GM19438 (cell line): ENCODE data around the gene ZBTB17.
"Not testable (repeated sequence)": the region's sequence is repeated elsewhere in the genome, so short reads cannot be mapped to it uniquely, and the experiment has no call there.

Experiments
- ATAC-seq: cut with Tn5 transposase; IDR thresholded peaks from one replicate; pipeline ENCODE4 v1.9.1; 2021; ENCODE audit warnings: low read depth; ENCODE audit not compliant: unreplicated experiment

The ZBTB17 gene

DNA sequence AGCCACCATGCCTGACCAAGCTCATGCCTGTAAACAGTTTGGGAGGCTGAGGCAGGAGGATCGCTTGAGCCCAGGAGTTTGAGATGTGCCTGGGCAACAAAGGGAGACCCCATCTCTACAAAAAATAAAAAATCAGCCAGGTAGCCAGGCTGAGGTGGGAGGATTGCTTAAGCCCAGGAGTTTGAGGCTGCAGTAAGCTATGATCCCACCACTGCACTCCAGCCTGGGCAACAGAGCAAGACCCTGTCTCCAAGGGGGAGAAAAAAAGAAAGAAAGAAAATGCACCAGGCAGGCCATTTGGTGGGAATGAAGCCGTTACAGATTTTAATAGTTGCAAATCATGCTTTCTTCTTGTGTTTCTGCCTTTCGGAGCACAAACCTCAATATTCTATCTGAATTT is 62.3 kb downstream of the ZBTB17 start:
- not testable (repeated sequence) for ATAC-seq

GRCh38 chr1:15911927-15912326 is 64.0 kb downstream of the ZBTB17 start:
- ATAC-seq = no peak

DNA sequence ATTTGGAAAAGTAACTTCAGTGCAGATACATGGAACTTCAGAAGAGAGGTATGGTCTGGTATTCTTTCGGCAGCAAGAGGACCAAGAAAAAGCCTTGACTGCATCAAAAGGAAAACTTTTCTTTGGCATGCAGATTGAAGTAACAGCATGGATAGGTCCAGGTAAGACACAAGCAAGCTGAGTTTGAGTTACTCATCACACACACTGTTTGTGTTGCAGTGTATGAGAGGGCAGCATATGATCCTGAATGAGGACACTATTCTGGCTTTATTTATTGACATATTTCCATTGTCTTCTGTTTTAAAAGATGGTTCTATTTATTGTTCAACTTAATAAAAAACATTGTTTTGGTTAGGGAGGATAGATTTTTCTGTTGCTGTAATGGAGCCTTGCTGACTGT is 64.8 kb downstream of the ZBTB17 start:
- ATAC-seq = no peak

- ATAC-seq = no peak
Measured at GRCh38 chr1:15908597-15908996, 67.3 kb downstream of the ZBTB17 start.

DNA sequence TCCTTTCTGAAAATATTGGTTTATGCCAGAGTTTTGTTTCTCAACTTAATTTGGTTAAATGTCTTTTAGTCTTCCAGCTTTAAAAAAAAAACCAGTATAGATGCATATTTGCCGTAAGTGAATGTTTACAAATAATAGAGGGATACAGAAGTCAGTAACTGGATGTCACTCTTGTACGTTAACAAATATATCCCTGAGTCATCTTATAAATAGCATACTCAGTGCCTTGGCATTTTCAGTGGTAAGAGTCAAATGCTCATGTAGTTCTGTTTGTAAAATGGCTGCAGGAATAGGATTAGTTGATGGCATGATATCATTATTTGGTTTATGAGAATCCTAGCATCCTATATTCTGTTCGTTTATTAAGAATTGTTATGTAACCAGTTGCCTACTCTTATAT is 73.0 kb downstream of the ZBTB17 start:
- no peak for ATAC-seq

DNA sequence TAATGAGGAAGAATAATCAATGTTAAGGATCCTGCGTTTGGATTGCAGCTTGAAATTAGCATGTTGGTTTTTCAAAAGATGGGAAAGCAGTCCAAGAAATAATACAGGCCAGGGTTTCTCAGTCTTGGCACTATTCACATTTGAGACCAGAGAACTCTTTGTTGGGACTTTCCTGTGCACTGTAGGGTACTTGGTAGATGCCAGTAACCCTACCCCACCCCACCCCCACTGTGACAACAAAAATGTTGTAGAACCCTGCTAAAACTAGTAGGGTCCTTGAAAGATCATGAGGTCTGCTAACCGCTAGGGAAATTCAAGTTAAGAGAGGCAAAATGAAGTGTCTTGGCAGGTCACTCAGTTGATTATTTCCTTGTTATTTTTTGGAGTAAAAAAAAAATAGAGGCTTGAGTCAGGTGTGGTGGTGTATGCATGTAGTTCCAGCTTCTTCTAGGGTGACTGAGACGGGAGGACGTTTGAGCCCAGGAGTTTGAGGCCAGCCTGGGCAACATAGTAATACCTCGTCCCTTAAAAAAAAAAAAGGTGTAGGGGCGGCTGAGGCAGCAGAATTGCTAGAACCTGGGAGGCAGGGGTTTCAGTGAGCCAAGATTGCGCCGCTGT is 75.1 kb downstream of the ZBTB17 start:
- ATAC-seq = no peak

DNA sequence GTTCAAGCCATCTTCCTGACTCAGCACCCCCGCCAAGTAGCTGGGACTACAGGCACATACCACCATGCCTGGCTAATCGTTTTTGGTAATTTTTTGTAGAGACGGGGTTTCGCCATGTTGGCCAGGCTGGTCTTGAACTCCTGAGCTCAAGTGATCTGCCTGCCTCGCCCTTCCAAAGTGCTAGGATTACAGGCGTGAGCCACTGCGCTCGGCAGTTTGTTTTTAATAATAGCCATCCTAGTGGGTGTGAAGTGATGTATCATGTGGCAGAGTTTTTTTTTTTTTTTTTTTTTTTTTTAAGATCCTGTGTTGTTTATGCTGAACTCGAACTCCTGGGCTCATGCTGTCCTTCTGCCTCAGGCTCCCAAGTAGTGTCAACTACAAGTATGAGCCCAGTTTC is 76.6 kb downstream of the ZBTB17 start:
- ATAC-seq = no peak

GRCh38 chr1:15896841-15897610 is 78.9 kb downstream of the ZBTB17 start:
- ATAC-seq = not testable (repeated sequence)

DNA sequence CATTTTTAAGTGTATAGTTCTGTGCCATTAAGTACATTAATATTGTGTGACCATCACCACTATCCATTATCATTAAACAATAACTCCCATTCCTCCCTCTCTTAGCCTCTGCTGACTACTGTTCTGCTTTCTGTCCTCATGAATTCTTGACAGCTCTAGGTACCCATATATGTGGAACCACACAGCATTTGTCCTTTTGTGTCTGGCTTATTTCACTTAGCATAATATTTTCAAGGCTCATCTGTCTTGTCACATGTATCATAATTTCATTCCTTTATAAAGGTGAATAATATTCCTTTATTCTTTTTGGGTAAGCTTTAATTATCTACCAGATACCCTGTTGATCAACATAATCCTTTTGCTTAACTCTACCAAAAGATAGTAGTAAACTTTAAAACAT is 80.7 kb downstream of the ZBTB17 start:
- no peak for ATAC-seq

DNA sequence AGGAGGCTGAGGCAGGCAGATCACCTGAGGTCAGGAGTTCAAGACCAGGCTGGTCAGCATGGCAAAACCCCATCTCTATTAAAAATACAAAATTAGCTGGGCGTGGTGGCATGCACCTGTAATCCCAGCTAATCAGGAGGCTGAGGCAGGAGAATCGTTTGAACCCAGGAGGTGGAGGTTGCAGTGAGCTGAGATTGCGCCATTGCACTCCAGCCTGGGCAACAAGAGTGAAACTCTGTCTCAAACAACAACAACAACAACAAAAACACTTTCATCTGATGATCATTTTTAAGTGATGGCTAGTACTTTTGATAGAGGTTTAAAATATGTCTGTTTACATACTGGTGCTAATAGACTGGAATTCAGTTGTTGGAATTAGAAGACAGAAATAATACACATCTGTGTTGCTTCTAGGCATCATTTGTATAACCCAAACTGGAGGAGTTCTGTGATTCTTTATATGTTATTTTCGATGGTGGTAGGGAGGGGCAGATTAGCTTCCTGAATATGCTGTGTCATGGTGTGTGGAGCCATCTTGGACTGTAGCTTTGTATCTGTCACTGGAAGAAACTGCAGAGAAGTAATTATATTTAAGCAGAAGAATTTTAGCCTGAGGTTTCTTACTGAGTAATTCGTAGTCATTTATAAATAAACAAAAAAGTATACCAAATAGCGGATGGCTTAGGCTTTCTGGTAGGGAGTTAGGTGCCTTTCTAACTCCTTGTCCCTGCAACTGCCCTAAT is 82.9 kb downstream of the ZBTB17 start:
- not testable (repeated sequence) for ATAC-seq
